CD4-positive, CD25-positive, alpha-beta regulatory T cell (primary cell): ENCODE measurements around the gene CPZ. TPM values are rescaled to one million over a fixed set of nuclear protein-coding genes. Genes with fewer than 3 reads are reported as not detected.
A peak's percentile ranks its signal among the peaks of the same experiment; 100 is the strongest.

Source experiments
- ATAC-seq, 2 donors: fragments of 150-1000 bp; cut with Tn5 transposase; one replicate each; pipeline ENCODE4 v1.10.0; 2021; ENCODE audit warnings: low read depth in 2 of 2, moderate number of reproducible peaks in 2 of 2, moderate library complexity in 1 of 2
- DNase-seq, 3 donors: peaks; one replicate each; pipeline versions ENCODE4 v3.0.0 to v3.0.0-alpha.2; 2012 to 2022; ENCODE audit warnings: mixed read lengths in 1 of 3
- H3K27ac ChIP-seq: one replicate; pipeline ENCODE4 v1.7.0; 2013; ENCODE audit warnings: mild to moderate bottlenecking, low read length; ENCODE audit not compliant: insufficient read depth, poor library complexity, severe bottlenecking
- H3K27me3 ChIP-seq: one replicate; pipeline ENCODE4 v1.7.0; 2013; ENCODE audit warnings: low read length; ENCODE audit not compliant: control insufficient read depth, insufficient read depth
- H3K36me3 ChIP-seq: one replicate; pipeline ENCODE4 v1.7.0; 2013; ENCODE audit warnings: mild to moderate bottlenecking, low read length, moderate library complexity; ENCODE audit not compliant: control insufficient read depth, insufficient read depth
- H3K4me1 ChIP-seq: 2 replicates; pipeline ENCODE4 v1.7.0; 2013; ENCODE audit warnings: mild to moderate bottlenecking, low read length; ENCODE audit not compliant: insufficient read depth, control insufficient read depth, poor library complexity, severe bottlenecking
- H3K4me3 ChIP-seq: one replicate; pipeline ENCODE4 v1.7.0; 2013; ENCODE audit warnings: low read depth, mild to moderate bottlenecking, low read length, moderate library complexity
- H3K9me3 ChIP-seq, 2 experiments: 1 replicate in 1 of 2; 2 replicates in 1 of 2; pipeline ENCODE4 v1.7.0; 2013; ENCODE audit warnings: low read length in 2 of 2, mild to moderate bottlenecking in 1 of 2, moderate library complexity in 1 of 2; ENCODE audit not compliant: control insufficient read depth in 2 of 2
- H3K27ac Mint-ChIP-seq, 3 donors: one replicate each; pipeline ENCODE4 v1.8.0; 2020 to 2022; ENCODE audit warnings: mild to moderate bottlenecking in 3 of 3, mixed read lengths in 3 of 3, moderate library complexity in 2 of 3
- H3K27me3 Mint-ChIP-seq: one replicate; pipeline ENCODE4 v1.8.0; 2022; ENCODE audit warnings: mild to moderate bottlenecking, mixed read lengths
- H3K36me3 Mint-ChIP-seq: one replicate; pipeline ENCODE4 v1.8.0; 2020; ENCODE audit warnings: mixed read lengths
- H3K4me1 Mint-ChIP-seq, 4 donors: one replicate each; pipeline ENCODE4 v1.8.0; 2020 to 2022; ENCODE audit warnings: mixed read lengths in 4 of 4, mild to moderate bottlenecking in 1 of 4
- H3K4me3 Mint-ChIP-seq, 4 donors: one replicate each; pipeline ENCODE4 v1.8.0; 2020 to 2022; ENCODE audit warnings: mild to moderate bottlenecking in 4 of 4, mixed read lengths in 4 of 4, moderate library complexity in 3 of 4
- H3K9me3 Mint-ChIP-seq, 7 donors: one replicate each; pipeline ENCODE4 v1.8.0; 2020 to 2022; ENCODE audit warnings: mixed read lengths in 7 of 7, mild to moderate bottlenecking in 3 of 7, moderate library complexity in 2 of 7
- polyA plus RNA-seq, 4 donors: library from polyadenylated mRNA; unstranded; fragments of 300-500 nt; fragmentation: Illumina TruSeq; gene quantifications; one replicate each; pipeline ENCODE4 v1.2.3, GENCODE V29; 2021
- total RNA-seq: library from RNA; stranded (reverse); gene quantifications from one replicate; pipeline ENCODE4 v1.2.3, GENCODE V29; 2022

Gene CPZ
- total and polyA plus RNA-seq, 5 donors from 2014 or later = not detected

DNA sequence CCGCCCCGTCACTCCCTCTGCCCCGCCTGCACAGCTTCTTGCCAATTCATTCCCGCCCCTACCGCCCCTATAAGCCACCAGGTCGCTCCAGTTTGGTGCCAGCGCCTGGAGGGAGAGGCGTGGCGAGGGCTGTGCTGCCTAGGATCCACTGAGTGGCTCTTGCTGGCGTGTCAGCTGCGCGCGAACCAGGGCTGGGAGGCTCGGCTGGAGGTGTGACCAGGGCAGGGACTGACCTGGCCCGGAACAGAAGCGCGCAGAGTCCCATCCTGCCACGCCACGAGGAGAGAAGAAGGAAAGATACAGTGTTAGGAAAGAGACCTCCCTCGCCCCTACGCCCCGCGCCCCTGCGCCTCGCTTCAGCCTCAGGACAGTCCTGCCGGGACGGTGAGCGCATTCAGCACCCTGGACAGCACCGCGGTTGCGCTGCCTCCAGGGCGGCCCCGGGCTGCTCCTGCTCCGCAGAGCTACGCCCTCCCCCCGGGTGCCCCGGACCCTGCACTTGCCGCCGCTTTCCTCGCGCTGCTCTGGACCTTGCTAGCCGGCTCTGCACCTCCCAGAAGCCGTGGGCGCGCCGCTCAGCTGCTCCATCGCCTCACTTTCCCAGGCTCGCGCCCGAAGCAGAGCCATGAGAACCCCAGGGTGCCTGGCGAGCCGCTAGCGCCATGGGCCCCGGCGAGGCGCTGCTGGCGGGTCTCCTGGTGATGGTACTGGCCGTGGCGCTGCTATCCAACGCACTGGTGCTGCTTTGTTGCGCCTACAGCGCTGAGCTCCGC lies 12.1 kb upstream of the CPZ start, which contains the start of gene GPR78:
Gene GPR78 (plus strand): TSS at position 72 of the 773 bp plus-strand sequence. CDS start 591 bp downstream, at position 663.
- H3K9me3 Mint-ChIP-seq = peaks cover 0 to 2% (median 0%) of the 10 kb centered on the region in 7 donors
- H3K4me1 ChIP-seq = no peaks in the 10 kb centered on the region
- H3K36me3 ChIP-seq = no peaks in the 10 kb centered on the region
- peaks cover 0 to 2% (median 0%) of the 10 kb centered on the region in 4 donors for H3K4me1 Mint-ChIP-seq
- peak in 2 of 3 donors; percentile 4 to 27 for DNase-seq
- peaks cover 10% of the 10 kb centered on the region for H3K27me3 Mint-ChIP-seq
- no peak within 1 kb of the TSS for H3K4me3 Mint-ChIP-seq
- no peaks in the 10 kb centered on the region for H3K27me3 ChIP-seq
- no peaks in the 10 kb centered on the region for H3K9me3 ChIP-seq
- ATAC-seq = peak in 1 of 2 donors; percentile 18
- no peaks in the 10 kb centered on the region for H3K36me3 Mint-ChIP-seq
- H3K27ac ChIP-seq = no peak within 1 kb of the TSS
- no peak within 1 kb of the TSS for H3K4me3 ChIP-seq
- H3K27ac Mint-ChIP-seq = no peak within 1 kb of the TSS

DNA sequence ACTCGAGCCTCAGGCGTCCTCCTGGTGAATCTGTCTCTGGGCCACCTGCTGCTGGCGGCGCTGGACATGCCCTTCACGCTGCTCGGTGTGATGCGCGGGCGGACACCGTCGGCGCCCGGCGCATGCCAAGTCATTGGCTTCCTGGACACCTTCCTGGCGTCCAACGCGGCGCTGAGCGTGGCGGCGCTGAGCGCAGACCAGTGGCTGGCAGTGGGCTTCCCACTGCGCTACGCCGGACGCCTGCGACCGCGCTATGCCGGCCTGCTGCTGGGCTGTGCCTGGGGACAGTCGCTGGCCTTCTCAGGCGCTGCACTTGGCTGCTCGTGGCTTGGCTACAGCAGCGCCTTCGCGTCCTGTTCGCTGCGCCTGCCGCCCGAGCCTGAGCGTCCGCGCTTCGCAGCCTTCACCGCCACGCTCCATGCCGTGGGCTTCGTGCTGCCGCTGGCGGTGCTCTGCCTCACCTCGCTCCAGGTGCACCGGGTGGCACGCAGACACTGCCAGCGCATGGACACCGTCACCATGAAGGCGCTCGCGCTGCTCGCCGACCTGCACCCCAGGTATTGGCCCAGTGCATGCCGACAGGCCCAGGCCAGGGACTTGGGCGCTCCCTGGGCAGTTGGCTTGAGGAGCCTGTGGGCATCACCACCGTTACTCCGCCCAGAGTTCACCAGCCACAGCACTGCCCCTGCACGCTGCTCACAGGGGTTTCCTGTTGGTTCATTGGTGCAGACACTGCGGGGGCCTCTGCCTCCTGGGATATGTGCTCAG lies 11.3 kb upstream of the CPZ start:
- Histone ChIP-seq H3K27me3 (no peaks in the 10 kb centered on the region), H3K27ac (no peak overlapping the region), H3K4me1 (no peaks in the 10 kb centered on the region), H3K4me3 (no peak overlapping the region), H3K9me3 (no peaks in the 10 kb centered on the region), H3K36me3 (no peaks in the 10 kb centered on the region)
- Mint-ChIP-seq H3K27me3 (peaks cover 9% of the 10 kb centered on the region), H3K9me3 (peaks cover 0 to 2% (median 0%) of the 10 kb centered on the region in 7 donors), H3K27ac (no peak overlapping the region), H3K4me3 (no peak overlapping the region), H3K4me1 (peaks cover 0 to 2% (median 0%) of the 10 kb centered on the region in 4 donors), H3K36me3 (no peaks in the 10 kb centered on the region)
- DNase-seq (no peak), ATAC-seq (no peak)

DNA sequence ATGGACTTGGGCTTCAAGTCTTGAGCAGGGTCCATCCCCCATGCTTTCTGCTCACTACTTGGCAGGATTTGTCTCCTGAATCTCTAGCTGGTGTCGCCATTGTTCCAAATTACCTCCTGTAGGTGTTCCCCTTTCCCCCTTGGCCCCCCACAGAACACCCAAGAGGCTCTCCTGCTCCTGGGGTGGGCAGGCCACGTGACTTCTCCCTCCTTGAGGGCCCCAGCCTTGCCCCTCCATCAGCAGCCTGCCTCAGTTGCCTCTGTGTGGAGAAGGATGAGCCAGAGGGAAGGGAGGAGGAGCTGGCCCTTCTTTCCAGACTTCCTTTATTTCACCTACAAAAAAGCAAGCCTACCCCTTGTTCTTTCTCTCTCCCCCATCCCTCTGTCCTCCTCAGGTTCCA lies 10.5 kb upstream of the CPZ start:
- Histone ChIP-seq H3K36me3 (no peaks in the 10 kb centered on the region), H3K27me3 (no peaks in the 10 kb centered on the region), H3K9me3 (no peaks in the 10 kb centered on the region), H3K27ac (no peak overlapping the region), H3K4me1 (no peaks in the 10 kb centered on the region), H3K4me3 (no peak overlapping the region)
- Mint-ChIP-seq H3K4me1 (peaks cover 0 to 2% (median 0%) of the 10 kb centered on the region in 4 donors), H3K27ac (no peak overlapping the region), H3K9me3 (no peaks in the 10 kb centered on the region), H3K36me3 (no peaks in the 10 kb centered on the region), H3K4me3 (peak overlapping the region in 1 of 4 donors; percentile 35), H3K27me3 (peaks cover 9% of the 10 kb centered on the region)
- ATAC-seq (no peak), DNase-seq (no peak)

DNA sequence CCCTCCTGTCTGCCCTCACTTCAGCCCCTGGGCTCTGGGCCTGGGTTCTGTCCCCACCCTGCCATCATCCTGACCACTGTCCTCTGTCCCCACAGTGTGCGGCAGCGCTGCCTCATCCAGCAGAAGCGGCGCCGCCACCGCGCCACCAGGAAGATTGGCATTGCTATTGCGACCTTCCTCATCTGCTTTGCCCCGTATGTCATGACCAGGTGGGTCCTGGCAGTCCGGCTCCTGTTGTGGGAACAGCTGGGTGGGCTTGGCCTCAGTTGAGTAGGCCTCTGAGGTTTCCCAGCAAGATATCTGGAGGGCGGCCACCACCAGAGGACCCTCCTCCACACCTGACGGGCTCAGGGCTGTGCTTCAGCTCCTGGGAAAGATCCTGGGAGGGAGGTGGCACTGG lies 10.1 kb upstream of the CPZ start:
- no peak for ATAC-seq
- no peaks in the 10 kb centered on the region for H3K9me3 ChIP-seq
- no peaks in the 10 kb centered on the region for H3K9me3 Mint-ChIP-seq
- H3K36me3 Mint-ChIP-seq = no peaks in the 10 kb centered on the region
- H3K4me1 Mint-ChIP-seq = peaks cover 0 to 2% (median 0%) of the 10 kb centered on the region in 4 donors
- no peaks in the 10 kb centered on the region for H3K36me3 ChIP-seq
- H3K4me3 ChIP-seq = no peak overlapping the region
- H3K27ac ChIP-seq = no peak overlapping the region
- H3K27me3 Mint-ChIP-seq = peaks cover 9% of the 10 kb centered on the region
- H3K4me1 ChIP-seq = no peaks in the 10 kb centered on the region
- H3K27ac Mint-ChIP-seq = no peak overlapping the region
- no peaks in the 10 kb centered on the region for H3K27me3 ChIP-seq
- no peak for DNase-seq
- peak overlapping the region in 1 of 4 donors; percentile 35 for H3K4me3 Mint-ChIP-seq

DNA sequence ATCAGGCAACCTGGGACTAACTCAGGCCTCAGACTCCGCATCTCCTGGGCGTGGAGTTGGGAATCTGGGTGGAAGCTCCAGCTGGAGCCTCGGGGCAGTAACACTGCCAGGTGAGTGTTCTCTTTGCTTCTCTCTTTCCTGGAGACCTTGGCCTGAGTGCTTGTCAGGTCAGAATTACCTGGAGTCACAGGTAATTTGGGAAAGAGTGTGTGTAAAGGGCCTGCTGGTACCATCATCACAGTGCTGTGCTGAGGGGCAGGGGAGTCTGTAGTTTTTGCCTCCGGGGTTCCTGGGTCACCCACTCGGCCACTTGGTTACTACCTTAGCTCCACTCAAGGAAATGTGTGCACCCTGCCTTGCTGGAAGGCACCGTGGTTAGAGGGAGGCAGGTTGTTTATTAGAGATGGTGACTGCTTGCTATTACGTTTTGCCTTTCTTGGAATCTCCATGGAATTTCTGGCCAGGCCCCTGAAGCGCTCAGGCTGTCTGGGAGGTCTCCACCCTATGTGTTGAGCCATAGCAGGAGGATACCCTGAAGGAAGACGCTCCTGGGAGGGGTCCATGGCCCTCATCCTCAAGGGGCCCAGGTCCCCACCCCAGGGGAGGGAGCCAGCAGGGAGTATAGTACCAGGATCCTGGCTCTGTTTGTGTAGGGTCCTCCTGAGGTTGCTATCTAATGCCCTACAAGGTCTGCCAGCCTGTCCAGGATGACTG lies 9.5 kb upstream of the CPZ start:
- no peak overlapping the region for H3K27ac ChIP-seq
- H3K4me1 ChIP-seq = no peaks in the 10 kb centered on the region
- Mint-ChIP-seq H3K9me3 (no peaks in the 10 kb centered on the region), H3K4me1 (peaks cover 0 to 2% (median 0%) of the 10 kb centered on the region in 4 donors), H3K27ac (no peak overlapping the region), H3K4me3 (no peak overlapping the region), H3K36me3 (no peaks in the 10 kb centered on the region), H3K27me3 (peaks cover 6% of the 10 kb centered on the region)
- H3K27me3 ChIP-seq = no peaks in the 10 kb centered on the region
- ATAC-seq = no peak
- no peaks in the 10 kb centered on the region for H3K36me3 ChIP-seq
- no peak for DNase-seq
- no peak overlapping the region for H3K4me3 ChIP-seq
- no peaks in the 10 kb centered on the region for H3K9me3 ChIP-seq

DNA sequence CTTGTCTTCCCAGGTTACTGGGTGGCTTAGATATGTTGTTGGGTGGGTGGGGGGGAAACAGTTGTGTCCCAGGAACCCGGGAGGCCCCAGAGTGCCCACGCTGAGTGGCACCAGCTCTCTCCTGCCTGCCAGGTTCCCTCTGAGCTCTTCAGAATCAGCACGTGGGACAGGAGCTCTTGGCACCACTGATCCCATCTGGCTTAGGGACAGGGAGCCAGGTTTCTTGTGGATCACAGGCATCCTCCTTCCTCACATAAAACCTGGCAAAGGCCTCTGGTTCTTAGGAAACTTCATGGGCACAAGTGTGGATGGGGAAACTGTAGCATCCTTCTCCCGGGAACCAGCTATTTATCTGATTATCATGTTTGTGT lies 8.9 kb upstream of the CPZ start:
- Mint-ChIP-seq H3K4me3 (no peak overlapping the region), H3K27ac (no peak overlapping the region), H3K36me3 (no peaks in the 10 kb centered on the region), H3K4me1 (peaks cover 0 to 2% (median 0%) of the 10 kb centered on the region in 4 donors), H3K27me3 (peaks cover 5% of the 10 kb centered on the region), H3K9me3 (peaks cover 0 to 2% (median 0%) of the 10 kb centered on the region in 7 donors)
- Histone ChIP-seq H3K27ac (no peak overlapping the region), H3K27me3 (no peaks in the 10 kb centered on the region), H3K36me3 (no peaks in the 10 kb centered on the region), H3K4me1 (no peaks in the 10 kb centered on the region), H3K9me3 (no peaks in the 10 kb centered on the region), H3K4me3 (no peak overlapping the region)
- no peak for ATAC-seq
- DNase-seq = no peak

DNA sequence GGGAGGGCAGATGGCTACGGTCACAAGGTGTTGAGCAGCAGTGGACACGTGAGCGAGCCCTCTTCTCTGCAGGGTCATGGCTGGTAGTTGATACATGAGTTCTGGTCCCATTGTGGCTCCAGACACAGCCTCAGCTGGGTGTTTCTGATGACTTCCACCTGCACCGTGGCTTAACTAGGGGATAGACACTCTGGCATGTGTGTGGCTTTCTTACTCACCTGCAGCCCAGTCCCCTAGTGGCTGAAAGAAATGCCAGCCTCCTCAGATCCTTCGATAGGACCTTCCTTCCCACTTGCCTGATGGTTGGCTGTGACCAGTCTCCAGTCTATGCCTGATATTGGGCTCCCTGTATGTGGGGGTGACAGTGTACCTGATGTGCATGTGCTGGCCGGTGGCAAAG lies 7.4 kb upstream of the CPZ start:
- H3K36me3 ChIP-seq = no peaks in the 10 kb centered on the region
- no peaks in the 10 kb centered on the region for H3K9me3 ChIP-seq
- Mint-ChIP-seq H3K36me3 (no peaks in the 10 kb centered on the region), H3K4me3 (no peak overlapping the region), H3K27me3 (peaks cover 11% of the 10 kb centered on the region), H3K9me3 (peaks cover 0 to 2% (median 0%) of the 10 kb centered on the region in 7 donors), H3K27ac (no peak overlapping the region), H3K4me1 (no peaks in the 10 kb centered on the region)
- DNase-seq = no peak
- no peak overlapping the region for H3K27ac ChIP-seq
- ATAC-seq = no peak
- no peaks in the 10 kb centered on the region for H3K4me1 ChIP-seq
- no peaks in the 10 kb centered on the region for H3K27me3 ChIP-seq
- H3K4me3 ChIP-seq = no peak overlapping the region
